ENCODE data around the gene DNM1. TPM values are rescaled to one million over a fixed set of nuclear protein-coding genes. Genes with fewer than 3 reads are reported as not detected.

Gene DNM1
- total and polyA plus RNA-seq, 2 of the 8 experiments (the other 6 are each of a cell fraction or from before 2014, with no cell fraction given), result 34.3 to 62.7 TPM

- Histone ChIP-seq H3K4ac (replicated peaks; ENCODE audit: insufficient read length, low read depth, low read length) (no peak overlapping the region), H4K8ac (ENCODE audit: extremely low read depth, insufficient read depth, low read length) (0 out of 2 replicates have a peak overlapping the region, but pooled peaks have one; percentile 42), H2BK5ac (ENCODE audit: low read depth, low read length) (no peak overlapping the region), H3K4me1 (replicated peaks in 1 of 4; ENCODE audit: control insufficient read depth in 3 of 4, insufficient read depth in 4 of 4, low read length in 3 of 4) (peaks cover 3 to 9% (median 6%) of the 10 kb centered on the region in 4 experiments; a peak in 6 of 7 replicates), H3K4me2 (ENCODE audit: insufficient read depth in 1 of 2, low read depth in 2 of 2, low read length in 2 of 2) (no peak overlapping the region), H2BK20ac (ENCODE audit: low read length) (no peak overlapping the region), H3K23me2 (ENCODE audit: low read depth, low read length) (peaks cover under 1% of the 10 kb centered on the region; the same call in 1 of the 2 replicates), H3K27me3 (replicated peaks in 1 of 4; ENCODE audit: control insufficient read depth in 3 of 4, extremely low read depth in 1 of 4, insufficient read depth in 3 of 4, low read length in 3 of 4) (no peaks in the 10 kb centered on the region), H4K5ac (ENCODE audit: insufficient read length, low read depth, low read length) (no peak overlapping the region), H2BK120ac (replicated peaks; ENCODE audit: low read depth, low read length) (no peak overlapping the region), H3K9ac (replicated peaks in 1 of 4; ENCODE audit: extremely low read depth in 1 of 4, low read depth in 3 of 4, low read length in 3 of 4) (no peak overlapping the region), H3K79me2 (ENCODE audit: control insufficient read depth in 1 of 2, insufficient read depth in 2 of 2, low read length in 2 of 2) (peaks cover 0 to 3% of the 10 kb centered on the region in 2 experiments; a peak in 1 of 4 replicates), H3K36me3 (ENCODE audit: control insufficient read depth in 2 of 4, insufficient read depth in 4 of 4, low read length in 3 of 4) (no peaks in the 10 kb centered on the region), H2AFZ (ENCODE audit: low read length) (no peak overlapping the region), H3K27ac (ENCODE audit: low read depth, low read length) (no peak overlapping the region), H2BK15ac (ENCODE audit: low read length) (no peak overlapping the region), H2BK12ac (ENCODE audit: low read depth, low read length) (no peak overlapping the region), H3K23ac (ENCODE audit: insufficient read length) (no peak overlapping the region), H3K9me3 (ENCODE audit: insufficient read depth in 2 of 2, low read depth in 1 of 2, low read length in 1 of 2) (no peaks in the 10 kb centered on the region), H3K56ac (replicated peaks; ENCODE audit: insufficient read length, low read depth, low read length) (no peak overlapping the region), H4K91ac (replicated peaks; ENCODE audit: insufficient read length, low read length) (no peak overlapping the region), H3K14ac (ENCODE audit: insufficient read length) (no peak overlapping the region), H4K20me1 (replicated peaks in 1 of 2; ENCODE audit: control insufficient read depth in 1 of 2, insufficient read depth in 2 of 2, low read length in 2 of 2) (peaks cover under 1 to 9% of the 10 kb centered on the region in 2 experiments), H3K18ac (ENCODE audit: extremely low read depth, low read length) (no peak overlapping the region), H2AK5ac (ENCODE audit: low read depth, low read length) (no peak overlapping the region), H3K4me3 (ENCODE audit: extremely low read depth in 1 of 4, insufficient read depth in 2 of 4, low read depth in 3 of 4, low read length in 4 of 4) (no peak overlapping the region), H3K79me1 (ENCODE audit: low read depth, low read length) (no peaks in the 10 kb centered on the region; the same call in 1 of the 2 replicates)
- ChIA-PET POLR2A (ENCODE audit: partially characterized antibody) (interaction anchor here (0.7 to 1.0 kb wide), 3 partner anchors 16 to 58 kb away, joined by 3 read pairs; no protein-coding TSS in a partner anchor), CTCF (ENCODE audit: partially characterized antibody) (interaction anchor here (0.6 to 2.3 kb wide), 5 partner anchors 8 to 580 kb away, joined by 3 to 14 read pairs (median 3); no protein-coding TSS in a partner anchor)
- 85% methylated on average over 14 of the region's 15 CpGs; no CpG with 5 or more reads in 1 of the 2 experiments for WGBS, 2 experiments (ENCODE audit: extremely low coverage in 1 of 2, insufficient coverage in 1 of 2, insufficient read length in 1 of 2, insufficient replicate concordance in 2 of 2, low coverage in 1 of 2, low lambda C conversion rate in 2 of 2, missing lambda C conversion rate in 1 of 2)
- TF ChIP-seq SRF (IDR thresholded peaks at IDR 0.05; ENCODE audit: low read depth, low read length) (no peak), NRF1 (IDR thresholded peaks at IDR 0.05; ENCODE audit: low read depth, low read length) (no peak), ZNF274 (IDR thresholded peaks at IDR 0.05; ENCODE audit: borderline replicate concordance, extremely low read depth, low read length) (no peak), POLR2A (IDR thresholded peaks at IDR 0.05; ENCODE audit: control extremely low read depth in 1 of 2, low read depth in 2 of 2, low read length in 2 of 2) (no peak)
- FAIRE-seq (no peak), DNase-seq (ENCODE audit: low read depth in 1 of 2, low spot score in 2 of 2) (no peak)
Measured at GRCh38 chr9:128208946-128209669, 5.9 kb downstream of the DNM1 start.
